Peyer's patch (tissue), 4 donors: Measurements from ENCODE around the gene ZNF26. TPM values are rescaled to one million over a fixed set of nuclear protein-coding genes. Genes with fewer than 3 reads are reported as not detected.
A peak's percentile ranks its signal among the peaks of the same experiment; 100 is the strongest.

Experiments
- DNase-seq, 3 donors: peaks; one replicate each; pipeline ENCODE4 v3.0.0-alpha.2; 2017 to 2019
- H3K27ac ChIP-seq, 4 donors: fragments of 200-600 bp; sonication (generic); one replicate each; pipeline ENCODE4 v1.5.1; 2016 to 2019
- H3K27me3 ChIP-seq, 2 donors: fragments of 200-600 bp; sonication (generic); one replicate each; pipeline ENCODE4 v1.5.1; 2019
- H3K36me3 ChIP-seq, 3 donors: fragments of 200-600 bp; sonication (generic); one replicate each; pipeline ENCODE4 v1.5.1; 2016 to 2019
- H3K4me1 ChIP-seq, 4 donors: fragments of 200-600 bp; sonication (generic); one replicate each; pipeline ENCODE4 v1.5.1; 2016 to 2019
- H3K4me3 ChIP-seq, 4 donors: fragments of 200-600 bp; sonication (generic); 1 replicate in 3 of 4; 2 replicates in 1 of 4; pipeline ENCODE4 v1.5.1; 2016 to 2019; ENCODE audit warnings: mild to moderate bottlenecking in 1 of 4
- H3K9me3 ChIP-seq, 4 donors: fragments of 200-600 bp; sonication (generic); one replicate each; pipeline ENCODE4 v1.5.1; 2016 to 2019; ENCODE audit warnings: mild to moderate bottlenecking in 1 of 4
- CTCF ChIP-seq, 6 experiments: fragments of 450-650 bp in 4 of 6; fragments of 200-600 bp in 2 of 6; sonication (generic) in 1 of 6; IDR thresholded peaks; one replicate each; pipeline ENCODE4 v1.5.1; 2017 to 2019; ENCODE audit warnings: antibody characterized with exemption in 6 of 6, mild to moderate bottlenecking in 3 of 6, moderate library complexity in 1 of 6
- POLR2A ChIP-seq, 2 donors: fragments of 450-650 bp; IDR thresholded peaks; one replicate each; pipeline ENCODE4 v1.5.1; 2017; ENCODE audit warnings: antibody characterized with exemption in 2 of 2, mild to moderate bottlenecking in 2 of 2, moderate library complexity in 2 of 2
- total RNA-seq, 4 donors: library from RNA; depleted of rRNA; stranded (reverse); fragments of >200 nt; gene quantifications; one replicate each; pipeline ENCODE4 v1.1.0, GENCODE V29; 2016

ZNF26 gene
- total RNA-seq, 4 donors from 2014 or later, result 15.9 to 24.8 (median 18.7) TPM

DNA sequence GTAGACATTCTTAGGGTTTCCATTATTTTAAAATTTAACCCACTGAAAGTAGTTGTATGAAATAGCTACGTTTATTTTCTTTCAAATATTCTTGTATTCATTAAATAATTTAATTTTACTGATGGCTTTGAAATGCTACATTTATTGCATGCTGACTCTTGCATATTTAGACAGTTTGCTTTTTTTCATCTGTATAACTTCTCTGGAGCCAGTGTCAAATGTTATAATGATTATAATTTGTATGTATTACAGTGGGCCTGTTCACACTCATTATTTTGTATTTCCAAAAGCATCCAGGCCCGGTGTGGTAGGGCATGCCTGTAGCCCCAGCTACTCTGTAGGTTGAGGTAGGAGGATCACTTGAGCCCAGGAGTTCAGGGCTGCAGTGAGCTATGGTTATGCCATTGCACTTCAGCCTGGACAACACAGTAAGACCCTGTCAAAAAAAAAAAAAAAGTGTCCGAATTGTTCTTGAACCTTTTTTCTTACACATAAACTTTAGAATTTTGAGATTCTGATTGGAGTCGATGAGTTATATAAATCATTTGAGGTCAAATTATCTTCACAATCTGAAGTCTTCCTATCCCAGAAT lies 52.0 kb downstream of the ZNF26 start:
- Histone ChIP-seq H3K4me3 (peak overlapping the region; percentile 69 to 78 (median 72)), H3K27me3 (no peaks in the 10 kb centered on the region), H3K27ac (peak overlapping the region; percentile 95 to 97 (median 96)), H3K9me3 (peaks cover 0 to 53% (median 6%) of the 10 kb centered on the region in 4 donors), H3K36me3 (peaks cover 0 to 32% (median 5%) of the 10 kb centered on the region in 3 donors), H3K4me1 (peaks cover 0 to 7% (median 2%) of the 10 kb centered on the region in 4 donors)
- no peak for TF ChIP-seq CTCF (IDR thresholded peaks at IDR 0.05)
- no peak for TF ChIP-seq POLR2A (IDR thresholded peaks at IDR 0.05)
- DNase-seq, result no peak

- peaks cover 7 to 98% (median 30%) of the 10 kb centered on the region in 3 donors for H3K36me3 ChIP-seq
- peaks cover 0 to 97% (median 38%) of the 10 kb centered on the region in 4 donors for H3K9me3 ChIP-seq
- DNase-seq, result no peak
- no peak overlapping the region for H3K4me3 ChIP-seq
- H3K27ac ChIP-seq, result no peak overlapping the region
- TF ChIP-seq POLR2A (IDR thresholded peaks at IDR 0.05) (no peak), CTCF (IDR thresholded peaks at IDR 0.05) (no peak)
- no peaks in the 10 kb centered on the region for H3K4me1 ChIP-seq
- no peaks in the 10 kb centered on the region for H3K27me3 ChIP-seq
Observed at GRCh38 chr12:133046698-133047097, 60.5 kb downstream of the ZNF26 start.

GRCh38 chr12:133057446-133057845 lies 71.3 kb downstream of the ZNF26 start:
- no peak overlapping the region for H3K4me3 ChIP-seq
- no peaks in the 10 kb centered on the region for H3K27me3 ChIP-seq
- H3K4me1 ChIP-seq, result no peaks in the 10 kb centered on the region
- no peak for DNase-seq
- peaks cover 6 to 97% (median 46%) of the 10 kb centered on the region in 4 donors for H3K9me3 ChIP-seq
- no peak for TF ChIP-seq CTCF (IDR thresholded peaks at IDR 0.05)
- no peak for TF ChIP-seq POLR2A (IDR thresholded peaks at IDR 0.05)
- H3K36me3 ChIP-seq, result peaks cover 0 to 49% (median 0%) of the 10 kb centered on the region in 3 donors
- no peak overlapping the region for H3K27ac ChIP-seq

- H3K9me3 ChIP-seq, result peaks cover 4 to 97% (median 44%) of the 10 kb centered on the region in 4 donors
- peaks cover 0 to 39% (median 0%) of the 10 kb centered on the region in 3 donors for H3K36me3 ChIP-seq
Observed at GRCh38 chr12:133058203-133059113, 72.3 kb downstream of the ZNF26 start.

DNA sequence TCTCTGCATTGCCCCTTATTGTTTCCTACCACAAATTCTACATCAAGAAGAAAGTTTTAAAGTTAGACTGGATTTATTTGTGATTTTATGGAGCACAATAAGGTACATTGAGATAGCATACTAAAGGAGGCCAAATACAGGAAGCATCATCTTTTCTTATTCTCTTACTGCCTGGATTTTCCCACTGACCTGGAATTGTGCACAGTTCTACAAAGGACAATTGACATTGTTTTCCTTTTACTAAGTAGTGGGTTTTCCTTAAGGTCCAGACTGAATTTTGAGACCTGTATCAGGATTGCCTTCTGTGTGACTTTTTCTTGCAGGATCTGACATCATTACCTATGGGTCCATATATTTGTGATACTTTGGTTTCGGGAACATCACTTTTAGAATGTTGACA lies 75.8 kb downstream of the ZNF26 start:
- Histone ChIP-seq H3K27ac (no peak overlapping the region), H3K4me1 (no peaks in the 10 kb centered on the region), H3K9me3 (peaks cover 0 to 98% (median 47%) of the 10 kb centered on the region in 4 donors), H3K27me3 (no peaks in the 10 kb centered on the region), H3K36me3 (peaks cover 0 to 12% (median 0%) of the 10 kb centered on the region in 3 donors), H3K4me3 (no peak overlapping the region)
- DNase-seq, result no peak
- TF ChIP-seq CTCF (IDR thresholded peaks at IDR 0.05) (no peak), POLR2A (IDR thresholded peaks at IDR 0.05) (no peak)

More at GRCh38 chr12:133058203-133059113, 72.3 kb downstream of the ZNF26 start:
- TF ChIP-seq CTCF (IDR thresholded peaks at IDR 0.05), result no peak
- TF ChIP-seq POLR2A (IDR thresholded peaks at IDR 0.05), result no peak
- H3K4me3 ChIP-seq, result no peak overlapping the region
- H3K27ac ChIP-seq, result no peak overlapping the region
- no peak for DNase-seq
- H3K27me3 ChIP-seq, result no peaks in the 10 kb centered on the region
- H3K4me1 ChIP-seq, result no peaks in the 10 kb centered on the region
